Tibial nerve (tissue), 3 donors: ENCODE measurements around the gene IMPDH1.

ENCODE experiments used
- EP300 ChIP-seq, 2 donors: sonication (generic); formaldehyde crosslinking; IDR thresholded peaks; one replicate each; pipeline ENCODE4 v1.6.1; 2017; ENCODE audit warnings: antibody characterized with exemption in 2 of 2, mild to moderate bottlenecking in 1 of 2
- POLR2A ChIP-seq, 2 donors: fragments of 450-650 bp; IDR thresholded peaks; one replicate each; pipeline ENCODE4 v1.6.1; 2017; ENCODE audit warnings: antibody characterized with exemption in 2 of 2, mild to moderate bottlenecking in 2 of 2, moderate library complexity in 2 of 2

- TF ChIP-seq EP300 (IDR thresholded peaks at IDR 0.05) (no peak), POLR2A (IDR thresholded peaks at IDR 0.05) (no peak)
Measured at GRCh38 chr7:128373606-128374005, 36.2 kb downstream of the IMPDH1 start.
